ENCODE results near the gene ATP6V1C2. TPM values are rescaled to one million over a fixed set of nuclear protein-coding genes. Genes with fewer than 3 reads are reported as not detected.

ATP6V1C2 gene
- polyA plus RNA-seq, 1 donor from 2014 or later = 0.30 TPM

- no peaks in the 10 kb centered on the region for H3K36me3 Mint-ChIP-seq
- no peaks in the 10 kb centered on the region for H3K27me3 Mint-ChIP-seq
- no peaks in the 10 kb centered on the region for H3K9me3 Mint-ChIP-seq
- H3K27ac Mint-ChIP-seq = no peak overlapping the region
- no peaks in the 10 kb centered on the region for H3K4me1 Mint-ChIP-seq
- H3K4me3 Mint-ChIP-seq = no peak overlapping the region
These were observed 31.7 kb downstream of the ATP6V1C2 start for GRCh38 chr2:10753156-10753555.

- no peaks in the 10 kb centered on the region for H3K4me1 Mint-ChIP-seq
- no peak overlapping the region for H3K4me3 Mint-ChIP-seq
- no peak overlapping the region for H3K27ac Mint-ChIP-seq
- no peaks in the 10 kb centered on the region for H3K9me3 Mint-ChIP-seq
- H3K36me3 Mint-ChIP-seq = no peaks in the 10 kb centered on the region
- no peaks in the 10 kb centered on the region for H3K27me3 Mint-ChIP-seq
These were observed 32.4 kb downstream of the ATP6V1C2 start for GRCh38 chr2:10753876-10754275.

GRCh38 chr2:10755621-10756020 is 34.2 kb downstream of the ATP6V1C2 start:
- H3K4me3 Mint-ChIP-seq = no peak overlapping the region
- H3K4me1 Mint-ChIP-seq = no peaks in the 10 kb centered on the region
- no peaks in the 10 kb centered on the region for H3K27me3 Mint-ChIP-seq
- no peak overlapping the region for H3K27ac Mint-ChIP-seq
- H3K36me3 Mint-ChIP-seq = no peaks in the 10 kb centered on the region
- no peaks in the 10 kb centered on the region for H3K9me3 Mint-ChIP-seq

GRCh38 chr2:10757814-10758286 is 36.4 kb downstream of the ATP6V1C2 start:
- Mint-ChIP-seq H3K4me1 (peaks cover 0 to 2% (median under 1%) of the 10 kb centered on the region in 3 donors), H3K9me3 (no peaks in the 10 kb centered on the region), H3K27me3 (no peaks in the 10 kb centered on the region), H3K4me3 (no peak overlapping the region), H3K36me3 (no peaks in the 10 kb centered on the region), H3K27ac (no peak overlapping the region)

GRCh38 chr2:10759151-10759714 is 37.8 kb downstream of the ATP6V1C2 start:
- H3K4me3 Mint-ChIP-seq = no peak overlapping the region
- no peak overlapping the region for H3K27ac Mint-ChIP-seq
- no peaks in the 10 kb centered on the region for H3K36me3 Mint-ChIP-seq
- H3K9me3 Mint-ChIP-seq = no peaks in the 10 kb centered on the region
- H3K4me1 Mint-ChIP-seq = peaks cover 0 to 6% (median 2%) of the 10 kb centered on the region in 3 donors
- no peaks in the 10 kb centered on the region for H3K27me3 Mint-ChIP-seq

GRCh38 chr2:10760794-10761504 is 39.5 kb downstream of the ATP6V1C2 start:
- Mint-ChIP-seq H3K9me3 (no peaks in the 10 kb centered on the region), H3K4me1 (peaks cover 0 to 6% (median 2%) of the 10 kb centered on the region in 3 donors), H3K27ac (no peak overlapping the region), H3K36me3 (no peaks in the 10 kb centered on the region), H3K27me3 (no peaks in the 10 kb centered on the region), H3K4me3 (peak overlapping the region in 2 of 4 donors; percentile 9 to 55)

- Mint-ChIP-seq H3K36me3 (no peaks in the 10 kb centered on the region), H3K27me3 (no peaks in the 10 kb centered on the region), H3K4me3 (no peak overlapping the region), H3K9me3 (no peaks in the 10 kb centered on the region), H3K4me1 (peaks cover 0 to 6% (median 2%) of the 10 kb centered on the region in 3 donors), H3K27ac (no peak overlapping the region)
These were observed 40.2 kb downstream of the ATP6V1C2 start for GRCh38 chr2:10761591-10761990.

- Mint-ChIP-seq H3K4me3 (no peak overlapping the region), H3K36me3 (no peaks in the 10 kb centered on the region), H3K27me3 (no peaks in the 10 kb centered on the region), H3K4me1 (peaks cover 0 to 6% (median 2%) of the 10 kb centered on the region in 3 donors), H3K9me3 (no peaks in the 10 kb centered on the region), H3K27ac (no peak overlapping the region)
These were observed 41.4 kb downstream of the ATP6V1C2 start for GRCh38 chr2:10762651-10763460.

GRCh38 chr2:10763461-10763800 is 42.0 kb downstream of the ATP6V1C2 start:
- Mint-ChIP-seq H3K27ac (no peak overlapping the region), H3K4me1 (peaks cover 0 to 6% (median 2%) of the 10 kb centered on the region in 3 donors), H3K9me3 (no peaks in the 10 kb centered on the region), H3K36me3 (no peaks in the 10 kb centered on the region), H3K4me3 (no peak overlapping the region), H3K27me3 (no peaks in the 10 kb centered on the region)

GRCh38 chr2:10764096-10764785 is 42.8 kb downstream of the ATP6V1C2 start:
- Mint-ChIP-seq H3K27ac (no peak overlapping the region), H3K27me3 (no peaks in the 10 kb centered on the region), H3K4me3 (no peak overlapping the region), H3K4me1 (peaks cover 0 to 6% (median 2%) of the 10 kb centered on the region in 3 donors), H3K36me3 (no peaks in the 10 kb centered on the region), H3K9me3 (no peaks in the 10 kb centered on the region)

- Mint-ChIP-seq H3K27me3 (no peaks in the 10 kb centered on the region), H3K27ac (no peak overlapping the region), H3K36me3 (no peaks in the 10 kb centered on the region), H3K4me1 (peaks cover 0 to 6% (median 2%) of the 10 kb centered on the region in 3 donors), H3K4me3 (no peak overlapping the region), H3K9me3 (no peaks in the 10 kb centered on the region)
These were observed 43.5 kb downstream of the ATP6V1C2 start for GRCh38 chr2:10764896-10765295.

GRCh38 chr2:10765461-10765860 is 44.0 kb downstream of the ATP6V1C2 start:
- Mint-ChIP-seq H3K4me3 (no peak overlapping the region), H3K27ac (peak overlapping the region in 1 of 3 donors; percentile 84), H3K36me3 (no peaks in the 10 kb centered on the region), H3K4me1 (peaks cover 0 to 6% (median 2%) of the 10 kb centered on the region in 3 donors), H3K9me3 (no peaks in the 10 kb centered on the region), H3K27me3 (no peaks in the 10 kb centered on the region)

GRCh38 chr2:10765914-10766313 is 44.5 kb downstream of the ATP6V1C2 start:
- no peak overlapping the region for H3K4me3 Mint-ChIP-seq
- H3K4me1 Mint-ChIP-seq = peaks cover 0 to 6% (median 2%) of the 10 kb centered on the region in 3 donors
- no peaks in the 10 kb centered on the region for H3K9me3 Mint-ChIP-seq
- no peaks in the 10 kb centered on the region for H3K36me3 Mint-ChIP-seq
- no peaks in the 10 kb centered on the region for H3K27me3 Mint-ChIP-seq
- no peak overlapping the region for H3K27ac Mint-ChIP-seq

GRCh38 chr2:10768063-10768507 is 46.7 kb downstream of the ATP6V1C2 start:
- no peaks in the 10 kb centered on the region for H3K9me3 Mint-ChIP-seq
- H3K27ac Mint-ChIP-seq = no peak overlapping the region
- H3K4me1 Mint-ChIP-seq = peaks cover 0 to 4% (median 1%) of the 10 kb centered on the region in 3 donors
- H3K36me3 Mint-ChIP-seq = no peaks in the 10 kb centered on the region
- H3K27me3 Mint-ChIP-seq = no peaks in the 10 kb centered on the region
- H3K4me3 Mint-ChIP-seq = no peak overlapping the region

Data from IgD-negative memory B cell (primary cell).